Measurements from ENCODE around the gene PRXL2B. TPM values are rescaled to one million over a fixed set of nuclear protein-coding genes. Genes with fewer than 3 reads are reported as not detected.

PRXL2B gene
- total RNA-seq = 26.3 TPM
- long read RNA-seq, transcript PRXL2B-204 (7 exons, 2,749 nt) = major isoform, 15 of 72 reads
- long read RNA-seq, transcript PRXL2B-203 (7 exons, 2,689 nt) = minor isoform, 11 of 72 reads
- long read RNA-seq, partial matches to known transcripts = 8 of 72 reads
- long read RNA-seq, other reads (novel, unspliced or antisense) = 35 of 72 reads

- peaks cover 3% of the 10 kb centered on the region for H3K36me3 ChIP-seq
- intact Hi-C loops (cut with DNase I) = no loop called here
- ATAC-seq = peak; percentile 94 to 95
- H3K4me1 ChIP-seq = peaks cover 37% of the 10 kb centered on the region
- H3K4me3 ChIP-seq = peak within 1 kb of the TSS; percentile 92
- TF ChIP-seq CTCF (IDR thresholded peaks at IDR 0.05) = no peak
- peak; percentile 100 for DNase-seq
- no peaks in the 10 kb centered on the region for H3K9me3 ChIP-seq
- peak within 1 kb of the TSS; percentile 98 for H3K27ac ChIP-seq
- no peaks in the 10 kb centered on the region for H3K27me3 ChIP-seq (ENCODE audit: low read depth)
These were observed at the start of gene PRXL2B for GRCh38 chr1:2586154-2587070. PRXL2B (plus strand) TSS chr1:2586777; CDS start chr1:2586886, 109 bp downstream.

- Histone ChIP-seq H3K27me3 (ENCODE audit: low read depth) (peaks cover 33% of the 10 kb centered on the region), H3K9me3 (no peaks in the 10 kb centered on the region), H3K27ac (no peak overlapping the region), H3K36me3 (no peaks in the 10 kb centered on the region), H3K4me1 (peaks cover 30% of the 10 kb centered on the region), H3K4me3 (no peak overlapping the region)
- intact Hi-C loops (cut with DNase I) = no loop called here
- ATAC-seq = no peak
- no peak for DNase-seq
- TF ChIP-seq CTCF (IDR thresholded peaks at IDR 0.05) = no peak
These were observed 48.8 kb upstream of the PRXL2B start for GRCh38 chr1:2537784-2538115.

- Histone ChIP-seq H3K4me3 (no peak overlapping the region), H3K27me3 (ENCODE audit: low read depth) (peaks cover 29% of the 10 kb centered on the region), H3K36me3 (no peaks in the 10 kb centered on the region), H3K4me1 (peaks cover 28% of the 10 kb centered on the region), H3K27ac (no peak overlapping the region), H3K9me3 (no peaks in the 10 kb centered on the region)
- ATAC-seq (no peak), DNase-seq (no peak)
- TF ChIP-seq CTCF (IDR thresholded peaks at IDR 0.05) = no peak
- intact Hi-C loops (cut with DNase I) = no loop called here
These were observed 48.2 kb upstream of the PRXL2B start for GRCh38 chr1:2538376-2538775.

GRCh38 chr1:2538872-2539271, 47.7 kb upstream of the PRXL2B start:
- H3K27ac ChIP-seq = no peak overlapping the region
- peaks cover 27% of the 10 kb centered on the region for H3K4me1 ChIP-seq
- no peak for TF ChIP-seq CTCF (IDR thresholded peaks at IDR 0.05)
- peaks cover 24% of the 10 kb centered on the region for H3K27me3 ChIP-seq (ENCODE audit: low read depth)
- no peak for ATAC-seq
- DNase-seq = no peak
- H3K9me3 ChIP-seq = no peaks in the 10 kb centered on the region
- intact Hi-C loops (cut with DNase I) = no loop called here
- no peaks in the 10 kb centered on the region for H3K36me3 ChIP-seq
- no peak overlapping the region for H3K4me3 ChIP-seq

- Histone ChIP-seq H3K4me1 (peaks cover 29% of the 10 kb centered on the region), H3K27ac (no peak overlapping the region), H3K36me3 (no peaks in the 10 kb centered on the region), H3K27me3 (ENCODE audit: low read depth) (peaks cover 23% of the 10 kb centered on the region), H3K9me3 (no peaks in the 10 kb centered on the region), H3K4me3 (no peak overlapping the region)
- DNase-seq (no peak), ATAC-seq (no peak)
- intact Hi-C loops (cut with DNase I) = no loop called here
- peak; percentile 29 for TF ChIP-seq CTCF (IDR thresholded peaks at IDR 0.05)
These were observed 47.2 kb upstream of the PRXL2B start for GRCh38 chr1:2539312-2539907.

Measured in lower lobe of right lung (tissue), 2 donors.